Panc1 (cell line): Measurements from ENCODE around the gene TTC38.

Experiments used
- POLR2AphosphoS5 ChIP-seq: IDR thresholded peaks from 2 replicates; pipeline ENCODE4 v1.6.1; 2012; ENCODE audit warnings: mild to moderate bottlenecking, low read depth, low read length, moderate library complexity
- TF ChIP-seq, protein P1 (sequence below): fragments of 450-650 bp; IDR thresholded peaks from 2 replicates; pipeline ENCODE4 v1.5.1; 2017; ENCODE audit warnings: mild to moderate bottlenecking
- TF ChIP-seq, protein P2 (sequence below), 2 experiments: IDR thresholded peaks; 2 replicates each; pipeline ENCODE4 v1.6.1; 2011 to 2012; ENCODE audit warnings: low read depth in 2 of 2, control low read depth in 1 of 2, low read length in 1 of 2, mild to moderate bottlenecking in 1 of 2, moderate library complexity in 1 of 2; ENCODE audit not compliant: insufficient read depth in 1 of 2

DNA sequence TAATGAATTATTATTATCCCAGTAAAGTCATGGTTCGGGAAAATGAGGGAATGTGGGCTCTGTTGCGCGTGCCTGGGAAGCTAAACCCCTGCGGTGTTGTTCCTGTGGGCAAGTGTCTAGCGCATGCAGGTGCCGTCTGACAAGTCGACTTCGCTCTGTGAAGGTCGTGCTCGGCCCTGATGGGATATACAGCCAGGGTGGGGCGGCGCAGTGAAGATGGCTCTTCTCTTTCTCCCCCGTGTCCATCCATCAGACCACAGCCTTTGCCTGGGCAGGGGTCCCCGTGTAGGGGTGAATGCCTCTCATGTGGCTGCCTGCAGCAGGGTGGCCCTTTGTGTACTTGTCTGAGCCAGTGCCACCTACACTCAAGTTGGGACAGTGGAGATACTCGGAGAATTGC, 54.9 kb downstream of the TTC38 start:
- no peak for TF ChIP-seq POLR2AphosphoS5
- TF ChIP-seq, protein P1, sequence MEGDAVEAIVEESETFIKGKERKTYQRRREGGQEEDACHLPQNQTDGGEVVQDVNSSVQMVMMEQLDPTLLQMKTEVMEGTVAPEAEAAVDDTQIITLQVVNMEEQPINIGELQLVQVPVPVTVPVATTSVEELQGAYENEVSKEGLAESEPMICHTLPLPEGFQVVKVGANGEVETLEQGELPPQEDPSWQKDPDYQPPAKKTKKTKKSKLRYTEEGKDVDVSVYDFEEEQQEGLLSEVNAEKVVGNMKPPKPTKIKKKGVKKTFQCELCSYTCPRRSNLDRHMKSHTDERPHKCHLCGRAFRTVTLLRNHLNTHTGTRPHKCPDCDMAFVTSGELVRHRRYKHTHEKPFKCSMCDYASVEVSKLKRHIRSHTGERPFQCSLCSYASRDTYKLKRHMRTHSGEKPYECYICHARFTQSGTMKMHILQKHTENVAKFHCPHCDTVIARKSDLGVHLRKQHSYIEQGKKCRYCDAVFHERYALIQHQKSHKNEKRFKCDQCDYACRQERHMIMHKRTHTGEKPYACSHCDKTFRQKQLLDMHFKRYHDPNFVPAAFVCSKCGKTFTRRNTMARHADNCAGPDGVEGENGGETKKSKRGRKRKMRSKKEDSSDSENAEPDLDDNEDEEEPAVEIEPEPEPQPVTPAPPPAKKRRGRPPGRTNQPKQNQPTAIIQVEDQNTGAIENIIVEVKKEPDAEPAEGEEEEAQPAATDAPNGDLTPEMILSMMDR, result no peak
- TF ChIP-seq, protein P2, sequence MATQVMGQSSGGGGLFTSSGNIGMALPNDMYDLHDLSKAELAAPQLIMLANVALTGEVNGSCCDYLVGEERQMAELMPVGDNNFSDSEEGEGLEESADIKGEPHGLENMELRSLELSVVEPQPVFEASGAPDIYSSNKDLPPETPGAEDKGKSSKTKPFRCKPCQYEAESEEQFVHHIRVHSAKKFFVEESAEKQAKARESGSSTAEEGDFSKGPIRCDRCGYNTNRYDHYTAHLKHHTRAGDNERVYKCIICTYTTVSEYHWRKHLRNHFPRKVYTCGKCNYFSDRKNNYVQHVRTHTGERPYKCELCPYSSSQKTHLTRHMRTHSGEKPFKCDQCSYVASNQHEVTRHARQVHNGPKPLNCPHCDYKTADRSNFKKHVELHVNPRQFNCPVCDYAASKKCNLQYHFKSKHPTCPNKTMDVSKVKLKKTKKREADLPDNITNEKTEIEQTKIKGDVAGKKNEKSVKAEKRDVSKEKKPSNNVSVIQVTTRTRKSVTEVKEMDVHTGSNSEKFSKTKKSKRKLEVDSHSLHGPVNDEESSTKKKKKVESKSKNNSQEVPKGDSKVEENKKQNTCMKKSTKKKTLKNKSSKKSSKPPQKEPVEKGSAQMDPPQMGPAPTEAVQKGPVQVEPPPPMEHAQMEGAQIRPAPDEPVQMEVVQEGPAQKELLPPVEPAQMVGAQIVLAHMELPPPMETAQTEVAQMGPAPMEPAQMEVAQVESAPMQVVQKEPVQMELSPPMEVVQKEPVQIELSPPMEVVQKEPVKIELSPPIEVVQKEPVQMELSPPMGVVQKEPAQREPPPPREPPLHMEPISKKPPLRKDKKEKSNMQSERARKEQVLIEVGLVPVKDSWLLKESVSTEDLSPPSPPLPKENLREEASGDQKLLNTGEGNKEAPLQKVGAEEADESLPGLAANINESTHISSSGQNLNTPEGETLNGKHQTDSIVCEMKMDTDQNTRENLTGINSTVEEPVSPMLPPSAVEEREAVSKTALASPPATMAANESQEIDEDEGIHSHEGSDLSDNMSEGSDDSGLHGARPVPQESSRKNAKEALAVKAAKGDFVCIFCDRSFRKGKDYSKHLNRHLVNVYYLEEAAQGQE (IDR thresholded peaks at IDR 0.05; ENCODE audit: insufficient read depth in 1 of 2, low read depth in 2 of 2, low read length in 1 of 2), result no peak
